Heart right ventricle (tissue), 16 donors: ENCODE data around the gene NPY. TPM values are rescaled to one million over a fixed set of nuclear protein-coding genes. Genes with fewer than 3 reads are reported as not detected.

Source experiments
- ATAC-seq, 8 donors: fragments of 200-7000 bp; cut with Tn5 transposase; one replicate each; pipeline ENCODE4 v1.9.1; 2020; ENCODE audit warnings: mild to moderate bottlenecking in 8 of 8, moderate library complexity in 8 of 8, moderate number of reproducible peaks in 1 of 8
- DNase-seq, 2 donors: peaks; one replicate each; pipeline ENCODE4 v3.0.0-alpha.2; 2020
- H3K27ac ChIP-seq, 10 donors: fragments of 200-600 bp; sonication (generic) in 2 of 10; one replicate each; pipeline versions ENCODE4 v1.5.0 to v1.8.0; 2020 to 2022; ENCODE audit warnings: mild to moderate bottlenecking in 3 of 10
- H3K27me3 ChIP-seq, 7 donors: fragments of 200-600 bp; one replicate each; pipeline ENCODE4 v1.8.0; 2021 to 2022; ENCODE audit warnings: mild to moderate bottlenecking in 2 of 7
- H3K36me3 ChIP-seq, 9 donors: fragments of 200-600 bp; sonication (generic) in 1 of 9; one replicate each; pipeline versions ENCODE4 v1.5.0 to v1.8.0; 2020 to 2022; ENCODE audit warnings: mild to moderate bottlenecking in 2 of 9
- H3K4me1 ChIP-seq, 9 donors: fragments of 200-600 bp; sonication (generic) in 1 of 9; one replicate each; pipeline versions ENCODE4 v1.5.0 to v1.8.0; 2020 to 2022; ENCODE audit warnings: mild to moderate bottlenecking in 4 of 9
- H3K4me3 ChIP-seq, 10 donors: fragments of 200-600 bp; sonication (generic) in 2 of 10; one replicate each; pipeline versions ENCODE4 v1.5.0 to v1.8.0; 2020 to 2022; ENCODE audit warnings: mild to moderate bottlenecking in 7 of 10, moderate library complexity in 2 of 10
- H3K9me3 ChIP-seq, 11 donors: fragments of 200-600 bp in 10 of 11; sonication (generic) in 2 of 11; one replicate each; pipeline versions ENCODE4 v1.5.0 to v1.8.0; 2013 to 2022; ENCODE audit warnings: mild to moderate bottlenecking in 2 of 11, control low read depth in 1 of 11, moderate library complexity in 1 of 11
- CTCF ChIP-seq, 9 donors: fragments of 200-600 bp; sonication (generic) in 2 of 9; IDR thresholded peaks; one replicate each; pipeline versions ENCODE4 v1.5.0 to v1.8.0; 2021 to 2022; ENCODE audit warnings: antibody characterized with exemption in 9 of 9, mild to moderate bottlenecking in 5 of 9, moderate library complexity in 1 of 9
- WGBS, 2 donors: extraction: QIAGEN DNeasy Blood & Tissue Kit; methylation state at CpG; one replicate each; pipeline ENCODE4 v1.1.7; 2013; ENCODE audit warnings: inconsistent platforms in 1 of 2; 5-methylcytosine and 5-hydroxymethylcytosine counted together
- intact Hi-C, 10 donors: fragments of 100-400 bp; cut with DNase I; formaldehyde crosslinking; loops; one replicate each; pipeline versions ENCODE4 v1.11.1 to v1.14.2; 2022
- polyA plus RNA-seq, 2 donors: library from polyadenylated mRNA; stranded (reverse); fragments of 200-250 nt; gene quantifications; one replicate each; pipeline ENCODE4 v1.2.3, GENCODE V29; 2013
- total RNA-seq, 10 donors: library from RNA; stranded (reverse); fragmentation: NEBNext Ultra II Directional in 3 of 10; extraction: Animal tissue kit (Norgen Biotek cat#: 25700) in 3 of 10; gene quantifications; one replicate each; pipeline versions ENCODE4 v1.2.1 to v1.2.4, GENCODE V29; 2021 to 2023
- donor health status: Arrhythmogenic right ventricular cardiomyopathy.
- donor health status: ischemic (EF 13 %, LVEDD 7.1; RV severe dilation, severe dysfunction).
- donor health status: healthy with polysubstance abuse.
- donor health status: DM: no; HTN: yes; CAD: no.
- donor health status: DM: no; HTN: no; CAD: no.
- donor health status: ischemic (EF 25% LVEDD 6.9; RV normal size, moderate dysfunction).
- donor health status: ischemic (EF 25% LVEDD 5.7; RV mildly dilated, moderate dysfunction).
- donor health status: healthy.
- donor health status: DM: yes; HTN: yes; CAD: no.
- donor health status: Ischemic cardiomyopathy.
- donor health status: ischemic (EF 35%, LVEDD 5.7; RV mildly dilated, moderate dysfunction).
- donor health status: nonischemic (EF 11% LVEDD 7.7; RV severe dilation, severe dysfunction).
- donor health status: DM: yes; HTN: yes; CAD: no.
- donor health status: PGD.
- donor health status: ischemic (EF 29% LVEDD 5.4; RV normal size, mild dysfunction).
- donor health status: nonischemic (EF 23%, LVEDD 6.1; RV moderate dilation, normal function).

NPY gene
- total and polyA plus RNA-seq, 12 donors = 0.13 TPM; not detected in 11

DNA sequence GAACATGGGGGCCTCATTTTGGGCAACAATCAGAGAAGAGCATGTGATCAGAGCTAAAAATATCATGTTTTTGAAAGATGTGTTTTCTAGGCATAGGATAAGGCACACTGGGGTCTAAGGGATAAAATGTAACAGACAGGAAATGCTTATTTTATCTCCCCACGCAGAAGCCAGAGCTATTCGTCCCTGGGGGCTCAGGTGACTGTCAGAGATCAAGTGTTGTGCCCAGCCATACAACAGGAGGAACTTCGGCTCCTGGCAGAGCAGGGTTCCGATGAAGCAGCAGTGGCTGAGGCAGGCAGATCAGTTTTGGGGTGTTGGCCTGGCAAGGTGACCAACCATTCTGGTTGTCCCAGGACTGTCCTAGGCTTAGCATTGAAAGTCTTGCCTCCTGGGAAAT lies 15.2 kb downstream of the NPY start:
- ATAC-seq (no peak), DNase-seq (no peak)
- H3K27me3 ChIP-seq = no peaks in the 10 kb centered on the region
- TF ChIP-seq CTCF (IDR thresholded peaks at IDR 0.05) = no peak
- no peaks in the 10 kb centered on the region for H3K36me3 ChIP-seq
- no peak overlapping the region for H3K27ac ChIP-seq
- intact Hi-C loops = loop anchor here in 1 of 10 donors (10.0 kb wide), 1 partner anchor 366 kb away; no protein-coding TSS in a partner anchor
- 26 to 31% methylated on average over 4 of the region's 4 CpGs for WGBS, 2 donors
- no peaks in the 10 kb centered on the region for H3K4me1 ChIP-seq
- peaks cover 0 to 7% (median 0%) of the 10 kb centered on the region in 11 donors for H3K9me3 ChIP-seq
- no peak overlapping the region for H3K4me3 ChIP-seq

GRCh38 chr7:24301703-24302102 lies 17.7 kb downstream of the NPY start:
- 81% methylated on average over 2 of the region's 2 CpGs for WGBS, 2 donors

GRCh38 chr7:24304494-24305095 lies 20.6 kb downstream of the NPY start:
- intact Hi-C loops = no loop called here
- TF ChIP-seq CTCF (IDR thresholded peaks at IDR 0.05) = no peak
- DNase-seq (no peak), ATAC-seq (no peak)
- no peaks in the 10 kb centered on the region for H3K4me1 ChIP-seq
- no peak overlapping the region for H3K4me3 ChIP-seq
- peaks cover 0 to 8% (median 0%) of the 10 kb centered on the region in 7 donors for H3K27me3 ChIP-seq
- no peak overlapping the region for H3K27ac ChIP-seq
- no peaks in the 10 kb centered on the region for H3K36me3 ChIP-seq
- H3K9me3 ChIP-seq = peaks cover 0 to 7% (median 0%) of the 10 kb centered on the region in 11 donors
- 46 to 50% methylated on average over 5 of the region's 5 CpGs for WGBS, 2 donors

More at GRCh38 chr7:24301703-24302102, 17.7 kb downstream of the NPY start:
- no peak overlapping the region for H3K27ac ChIP-seq
- TF ChIP-seq CTCF (IDR thresholded peaks at IDR 0.05) = no peak
- no peak overlapping the region for H3K4me3 ChIP-seq
- H3K9me3 ChIP-seq = peaks cover 0 to 7% (median 0%) of the 10 kb centered on the region in 11 donors
- no peak for ATAC-seq
- peaks cover 0 to 6% (median 0%) of the 10 kb centered on the region in 7 donors for H3K27me3 ChIP-seq
- no peaks in the 10 kb centered on the region for H3K4me1 ChIP-seq
- DNase-seq = no peak
- intact Hi-C loops = no loop called here
- H3K36me3 ChIP-seq = no peaks in the 10 kb centered on the region

DNA sequence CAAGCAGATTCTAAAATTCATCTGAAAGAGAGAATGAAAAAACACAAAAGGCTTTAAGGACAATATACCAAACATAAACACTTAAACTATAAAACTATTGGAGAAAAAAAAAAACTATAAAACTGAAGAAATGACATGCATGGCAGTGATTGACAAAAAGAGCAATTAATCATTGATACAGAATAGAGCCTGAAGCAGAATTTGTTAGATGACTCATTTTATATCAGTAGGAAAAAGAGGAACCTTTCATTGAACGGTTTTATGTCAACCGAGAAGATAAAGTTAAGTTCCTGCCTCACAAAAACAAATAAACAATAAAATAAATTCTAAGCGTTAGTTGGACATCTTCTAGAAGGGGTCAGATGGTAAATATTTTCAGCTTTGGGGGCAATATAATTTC lies 23.3 kb downstream of the NPY start:
- no peak for ATAC-seq
- H3K36me3 ChIP-seq = no peaks in the 10 kb centered on the region
- H3K4me1 ChIP-seq = no peaks in the 10 kb centered on the region
- no peak for TF ChIP-seq CTCF (IDR thresholded peaks at IDR 0.05)
- no peak overlapping the region for H3K4me3 ChIP-seq
- peaks cover 0 to 8% (median 0%) of the 10 kb centered on the region in 7 donors for H3K27me3 ChIP-seq
- no peaks in the 10 kb centered on the region for H3K9me3 ChIP-seq
- no peak for DNase-seq
- H3K27ac ChIP-seq = no peak overlapping the region
- WGBS, 2 donors = 62 to 78% methylated on average over 3 of the region's 3 CpGs
- intact Hi-C loops = no loop called here
